ENCODE results near the gene CSNK1G2. TPM values are rescaled to one million over a fixed set of nuclear protein-coding genes. Genes with fewer than 3 reads are reported as not detected.

Gene CSNK1G2
- total RNA-seq, 4 donors from 2014 or later = 54.5 to 250 (median 103) TPM

GRCh38 chr19:1904860-1905109 lies 36.2 kb upstream of the CSNK1G2 start:
- Histone ChIP-seq H3K27ac (peak overlapping the region; percentile 83 to 92 (median 89)), H3K27me3 (no peaks in the 10 kb centered on the region), H3K4me1 (peaks cover 0 to 46% (median 21%) of the 10 kb centered on the region in 4 donors), H3K36me3 (no peaks in the 10 kb centered on the region), H3K4me3 (peak overlapping the region in 2 of 4 donors; percentile 78 to 82), H3K9me3 (no peaks in the 10 kb centered on the region)
- TF ChIP-seq POLR2A (IDR thresholded peaks at IDR 0.05) = no peak
- DNase-seq = no peak

GRCh38 chr19:1905110-1905862 lies 35.7 kb upstream of the CSNK1G2 start, which contains the start of the genes ADAT3 and SCAMP4:
Gene ADAT3 (plus strand): TSS chr19:1905399. CDS start chr19:1912048, 6,649 bp downstream.
Gene SCAMP4 (plus strand): TSS chr19:1905399. CDS start chr19:1915020, 9,621 bp downstream.
- Histone ChIP-seq H3K36me3 (no peaks in the 10 kb centered on the region), H3K27ac (peak within 1 kb of the TSS; percentile 83 to 92 (median 89)), H3K4me1 (peaks cover 0 to 50% (median 21%) of the 10 kb centered on the region in 4 donors), H3K4me3 (peak within 1 kb of the TSS; percentile 78 to 87 (median 82)), H3K9me3 (no peaks in the 10 kb centered on the region), H3K27me3 (no peaks in the 10 kb centered on the region)
- DNase-seq = peak; percentile 98 to 100 (median 99)
- peak; percentile 91 to 94 for TF ChIP-seq POLR2A (IDR thresholded peaks at IDR 0.05)
- TF ChIP-seq CTCF (IDR thresholded peaks at IDR 0.05) = peak in 2 of 6 experiments; percentile 11 to 20

GRCh38 chr19:1905863-1906375 lies 35.1 kb upstream of the CSNK1G2 start:
- no peaks in the 10 kb centered on the region for H3K36me3 ChIP-seq
- H3K27me3 ChIP-seq = no peaks in the 10 kb centered on the region
- peak overlapping the region; percentile 83 to 92 (median 89) for H3K27ac ChIP-seq
- peak overlapping the region; percentile 78 to 87 (median 82) for H3K4me3 ChIP-seq
- no peak for DNase-seq
- H3K9me3 ChIP-seq = no peaks in the 10 kb centered on the region
- H3K4me1 ChIP-seq = peaks cover 0 to 50% (median 21%) of the 10 kb centered on the region in 4 donors
- TF ChIP-seq CTCF (IDR thresholded peaks at IDR 0.05) (no peak), POLR2A (IDR thresholded peaks at IDR 0.05) (no peak)

GRCh38 chr19:1906985-1907562 lies 33.9 kb upstream of the CSNK1G2 start:
- H3K9me3 ChIP-seq = no peaks in the 10 kb centered on the region
- H3K4me1 ChIP-seq = peaks cover 0 to 56% (median 21%) of the 10 kb centered on the region in 4 donors
- peak overlapping the region in 3 of 4 donors; percentile 78 to 98 (median 88) for H3K27ac ChIP-seq
- no peak for DNase-seq
- TF ChIP-seq CTCF (IDR thresholded peaks at IDR 0.05) (no peak), POLR2A (IDR thresholded peaks at IDR 0.05) (no peak)
- H3K27me3 ChIP-seq = no peaks in the 10 kb centered on the region
- H3K36me3 ChIP-seq = peaks cover 0 to 3% (median 0%) of the 10 kb centered on the region in 3 donors
- peak overlapping the region in 1 of 4 donors; percentile 10 for H3K4me3 ChIP-seq

GRCh38 chr19:1907563-1908363 lies 33.2 kb upstream of the CSNK1G2 start:
- peak overlapping the region in 3 of 4 donors; percentile 13 to 59 (median 49) for H3K4me3 ChIP-seq
- peaks cover 0 to 10% (median 0%) of the 10 kb centered on the region in 3 donors for H3K36me3 ChIP-seq
- H3K9me3 ChIP-seq = no peaks in the 10 kb centered on the region
- H3K27me3 ChIP-seq = no peaks in the 10 kb centered on the region
- H3K27ac ChIP-seq = peak overlapping the region; percentile 38 to 98 (median 83)
- peak in 1 of 6 experiments; percentile 10 for TF ChIP-seq CTCF (IDR thresholded peaks at IDR 0.05)
- peak; percentile 69 to 84 for TF ChIP-seq POLR2A (IDR thresholded peaks at IDR 0.05)
- peak in 2 of 3 donors; percentile 88 to 90 for DNase-seq
- peaks cover 0 to 57% (median 21%) of the 10 kb centered on the region in 4 donors for H3K4me1 ChIP-seq

All from Peyer's patch (tissue), 4 donors.